Trophoblast cell (in vitro differentiated cells and primary cell): ENCODE measurements around the gene TOX4.

Source experiments
- DNase-seq, 2 donors: peaks; one replicate each; pipeline ENCODE4 v3.0.0-alpha.2; 2016
- H2AFZ ChIP-seq: 2 replicates; pipeline ENCODE4 v1.6.1; 2013; ENCODE audit warnings: low read length, moderate library complexity, mild to moderate bottlenecking; ENCODE audit not compliant: insufficient read depth, poor library complexity
- H2AK5ac ChIP-seq: 2 replicates; pipeline ENCODE4 v1.6.1; 2013; ENCODE audit warnings: mild to moderate bottlenecking, low read length
- H2BK120ac ChIP-seq: 2 replicates; pipeline ENCODE4 v1.6.1; 2013; ENCODE audit warnings: low read length, mild to moderate bottlenecking, moderate library complexity; ENCODE audit not compliant: insufficient read depth, poor library complexity
- H2BK12ac ChIP-seq: 2 replicates; pipeline ENCODE4 v1.6.1; 2013; ENCODE audit warnings: mild to moderate bottlenecking, low read length, moderate library complexity
- H2BK5ac ChIP-seq: 2 replicates; pipeline ENCODE4 v1.6.1; 2013; ENCODE audit warnings: low read length, low read depth, moderate library complexity, mild to moderate bottlenecking; ENCODE audit not compliant: poor library complexity
- H3K14ac ChIP-seq: 2 replicates; pipeline ENCODE4 v1.6.1; 2013; ENCODE audit warnings: mild to moderate bottlenecking, low read length
- H3K18ac ChIP-seq: 2 replicates; pipeline ENCODE4 v1.6.1; 2013; ENCODE audit warnings: mild to moderate bottlenecking, low read length
- H3K23ac ChIP-seq: 2 replicates; pipeline ENCODE4 v1.6.1; 2013; ENCODE audit warnings: low read length
- H3K27ac ChIP-seq: 2 replicates; pipeline ENCODE4 v1.5.1; 2013; ENCODE audit warnings: low read depth, mild to moderate bottlenecking, inconsistent platforms, low read length, moderate library complexity
- H3K27me3 ChIP-seq: 2 replicates; pipeline ENCODE4 v1.6.1; 2013; ENCODE audit warnings: inconsistent platforms, mild to moderate bottlenecking, low read length, moderate library complexity; ENCODE audit not compliant: insufficient read depth
- H3K36me3 ChIP-seq, 2 experiments: 1 replicate in 1 of 2; 2 replicates in 1 of 2; pipeline ENCODE4 v1.6.1; 2013; ENCODE audit warnings: low read length in 2 of 2, mild to moderate bottlenecking in 2 of 2, moderate library complexity in 1 of 2; ENCODE audit not compliant: insufficient read depth in 2 of 2, control insufficient read depth in 1 of 2
- H3K4ac ChIP-seq: 2 replicates; pipeline ENCODE4 v1.6.1; 2013; ENCODE audit warnings: low read depth, mild to moderate bottlenecking, low read length, moderate library complexity
- H3K4me1 ChIP-seq, 2 experiments: 1 replicate in 1 of 2; 2 replicates in 1 of 2; pipeline ENCODE4 v1.6.1; 2013; ENCODE audit warnings: low read length in 2 of 2, mild to moderate bottlenecking in 2 of 2, moderate library complexity in 1 of 2; ENCODE audit not compliant: insufficient read depth in 2 of 2, control insufficient read depth in 1 of 2
- H3K4me2 ChIP-seq: 2 replicates; pipeline ENCODE4 v1.6.1; 2013; ENCODE audit warnings: inconsistent platforms, mild to moderate bottlenecking, low read length, moderate library complexity
- H3K4me3 ChIP-seq: 2 replicates; pipeline ENCODE4 v1.5.1; 2013; ENCODE audit warnings: mild to moderate bottlenecking, low read depth, low read length, inconsistent platforms
- H3K79me1 ChIP-seq: one replicate; pipeline ENCODE4 v1.6.1; 2013; ENCODE audit warnings: low read length
- H3K79me2 ChIP-seq: 2 replicates; pipeline ENCODE4 v1.6.1; 2013; ENCODE audit warnings: low read length, mild to moderate bottlenecking; ENCODE audit not compliant: control insufficient read depth, insufficient read depth, poor library complexity
- H3K9ac ChIP-seq: 2 replicates; pipeline ENCODE4 v1.6.1; 2013; ENCODE audit warnings: mild to moderate bottlenecking, low read length
- H3K9me3 ChIP-seq: 2 replicates; pipeline ENCODE4 v1.6.1; 2013; ENCODE audit warnings: low read depth, mild to moderate bottlenecking, control low read depth, inconsistent platforms, low read length; ENCODE audit not compliant: insufficient read depth
- H4K12ac ChIP-seq: 2 replicates; pipeline ENCODE4 v1.6.1; 2013; ENCODE audit warnings: low read depth, mild to moderate bottlenecking, low read length, moderate library complexity
- H4K8ac ChIP-seq: 2 replicates; pipeline ENCODE4 v1.6.1; 2013; ENCODE audit warnings: low read depth, mild to moderate bottlenecking, low read length, moderate library complexity
- H4K91ac ChIP-seq: one replicate; pipeline ENCODE4 v1.6.1; 2013; ENCODE audit warnings: low read depth, mild to moderate bottlenecking, low read length, moderate library complexity
- WGBS: extraction: QIAGEN DNeasy Blood & Tissue Kit; methylation state at CpG from one replicate; pipeline ENCODE4 v1.1.7; 2013; ENCODE audit warnings: missing lambda C conversion rate; ENCODE audit not compliant: insufficient read length, insufficient coverage; ENCODE audit errors: extremely low coverage; 5-methylcytosine and 5-hydroxymethylcytosine counted together

TOX4 gene

DNA sequence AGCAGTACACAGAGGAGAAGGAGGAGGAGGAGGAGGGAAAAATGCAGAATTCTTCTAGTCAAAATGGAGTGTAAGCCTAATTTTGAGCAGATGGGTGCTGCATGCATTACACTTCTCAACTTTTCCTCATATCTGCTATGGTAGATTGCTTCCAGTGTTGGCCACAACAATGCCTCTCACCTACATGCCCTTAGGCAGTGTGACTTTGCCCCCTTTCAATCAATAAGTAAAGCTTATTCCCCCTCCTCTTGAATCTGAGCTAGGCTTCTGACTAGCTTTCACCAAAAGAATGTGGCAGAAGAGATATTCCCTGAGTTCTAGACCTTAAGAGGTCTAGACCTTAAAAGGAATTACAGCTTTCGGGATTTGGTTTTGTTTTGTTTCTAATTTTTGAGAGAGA, 37.3 kb downstream of the TOX4 start:
- Histone ChIP-seq H3K4me1 (peaks cover 0 to 2% of the 10 kb centered on the region in 2 experiments), H3K79me1 (peaks cover 10% of the 10 kb centered on the region), H4K12ac (no peak overlapping the region), H3K14ac (no peak overlapping the region), H3K9me3 (no peaks in the 10 kb centered on the region), H3K27me3 (no peaks in the 10 kb centered on the region), H2AFZ (no peak overlapping the region), H2BK120ac (no peak overlapping the region), H3K79me2 (peaks cover 8% of the 10 kb centered on the region), H3K9ac (no peak overlapping the region), H3K23ac (no peak overlapping the region), H2AK5ac (no peak overlapping the region), H3K4me3 (no peak overlapping the region), H2BK12ac (no peak overlapping the region), H3K4ac (no peak overlapping the region), H4K91ac (no peak overlapping the region), H3K36me3 (no peaks in the 10 kb centered on the region), H4K8ac (no peak overlapping the region), H3K18ac (no peak overlapping the region), H3K27ac (no peak overlapping the region), H2BK5ac (no peak overlapping the region), H3K4me2 (no peak overlapping the region)
- no peak for DNase-seq
- no CpG with 5 or more reads among the region's 1 CpG for WGBS

DNA sequence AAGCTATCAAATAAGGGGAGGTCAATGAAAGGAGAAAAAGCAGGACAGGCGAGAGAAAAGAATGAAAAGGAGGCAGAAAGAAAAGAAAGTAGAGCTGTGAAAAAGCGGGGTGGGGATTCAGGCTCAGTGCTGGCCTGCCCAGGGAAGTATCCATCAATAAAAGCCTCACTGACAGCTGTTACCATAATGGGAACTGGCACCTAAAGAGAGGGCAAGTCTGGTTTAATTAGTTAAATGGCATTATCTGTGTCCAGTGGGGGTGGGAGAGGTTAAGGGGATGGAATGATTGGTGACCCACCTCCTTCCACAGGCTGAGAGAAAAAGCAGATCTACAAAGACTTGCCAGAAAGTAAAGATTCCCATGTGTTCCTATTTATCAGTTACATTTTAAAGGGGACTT, 41.7 kb downstream of the TOX4 start:
- H3K4me1 ChIP-seq = no peaks in the 10 kb centered on the region

DNA sequence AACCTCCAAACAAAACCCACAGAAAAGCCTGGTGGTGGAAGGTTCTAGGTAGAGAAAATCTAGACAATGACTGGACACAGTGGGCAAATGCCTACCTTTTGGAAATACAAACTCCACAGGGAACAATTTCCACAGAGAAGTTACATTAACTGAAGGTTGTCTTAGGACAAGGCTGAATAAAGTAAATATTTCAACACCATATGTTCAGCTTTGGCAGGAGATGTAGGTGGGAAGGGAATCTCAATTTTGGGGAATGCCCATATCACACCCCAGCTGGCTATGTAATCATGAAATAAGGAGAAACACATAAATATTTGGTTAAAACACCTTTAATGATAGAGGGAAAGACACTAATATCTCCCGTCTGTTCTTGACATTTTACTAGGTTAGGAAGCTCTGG, 43.8 kb downstream of the TOX4 start:
- Histone ChIP-seq H3K27ac (no peak overlapping the region), H2BK12ac (no peak overlapping the region), H3K9ac (no peak overlapping the region), H4K12ac (no peak overlapping the region), H4K91ac (no peak overlapping the region), H3K36me3 (peaks cover 4 to 8% of the 10 kb centered on the region in 2 experiments), H2BK5ac (no peak overlapping the region), H3K14ac (no peak overlapping the region), H3K9me3 (peaks cover 1% of the 10 kb centered on the region), H2BK120ac (no peak overlapping the region), H3K4me1 (peaks cover 2 to 3% of the 10 kb centered on the region in 2 experiments), H3K23ac (no peak overlapping the region), H3K4me2 (no peak overlapping the region), H3K4me3 (no peak overlapping the region), H4K8ac (no peak overlapping the region), H2AK5ac (no peak overlapping the region), H3K79me2 (no peaks in the 10 kb centered on the region), H3K27me3 (no peaks in the 10 kb centered on the region), H3K4ac (no peak overlapping the region), H3K18ac (no peak overlapping the region), H3K79me1 (no peaks in the 10 kb centered on the region), H2AFZ (no peak overlapping the region)
- no CpG with 5 or more reads among the region's 1 CpG for WGBS
- DNase-seq = no peak

More for the DNA sequence above, 41.7 kb downstream of the TOX4 start:
- no peak overlapping the region for H3K4me2 ChIP-seq
- H3K36me3 ChIP-seq = no peaks in the 10 kb centered on the region
- H3K18ac ChIP-seq = no peak overlapping the region
- H4K12ac ChIP-seq = no peak overlapping the region
- no peak overlapping the region for H2AFZ ChIP-seq
- WGBS = no CpG with 5 or more reads among the region's 2 CpGs
- H3K4me3 ChIP-seq = no peak overlapping the region
- H3K79me1 ChIP-seq = no peaks in the 10 kb centered on the region
- no peak overlapping the region for H4K8ac ChIP-seq
- no peak overlapping the region for H4K91ac ChIP-seq
- H3K27ac ChIP-seq = no peak overlapping the region
- no peak overlapping the region for H3K23ac ChIP-seq
- H3K79me2 ChIP-seq = no peaks in the 10 kb centered on the region
- no peaks in the 10 kb centered on the region for H3K27me3 ChIP-seq
- H2AK5ac ChIP-seq = no peak overlapping the region
- H2BK12ac ChIP-seq = no peak overlapping the region
- no peak for DNase-seq
- H3K9ac ChIP-seq = no peak overlapping the region
- no peak overlapping the region for H2BK5ac ChIP-seq
- no peak overlapping the region for H2BK120ac ChIP-seq
- no peak overlapping the region for H3K4ac ChIP-seq
- no peaks in the 10 kb centered on the region for H3K9me3 ChIP-seq
- no peak overlapping the region for H3K14ac ChIP-seq

DNA sequence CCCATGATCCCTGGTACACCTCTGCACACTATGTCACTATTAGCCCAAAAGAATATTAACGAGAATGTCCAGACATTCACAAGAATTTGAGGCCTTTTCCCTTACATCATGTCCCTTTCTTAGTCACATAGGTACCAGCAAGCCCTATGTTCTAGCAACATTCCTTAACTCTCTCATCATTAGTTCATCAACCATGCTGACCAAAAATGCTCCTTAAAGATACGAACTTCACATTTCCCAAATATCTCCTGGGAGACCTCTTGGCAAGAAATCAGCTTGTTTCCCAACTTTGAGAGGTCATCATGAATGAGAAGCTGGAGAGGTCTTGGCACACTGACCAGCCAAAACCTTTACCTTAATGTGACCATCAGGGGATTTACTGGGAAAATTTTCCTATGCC, 44.5 kb downstream of the TOX4 start:
- WGBS = no CpG with 5 or more reads among the region's 2 CpGs
- peak; percentile 76 to 96 for DNase-seq
- peaks cover 2 to 3% of the 10 kb centered on the region in 2 experiments for H3K4me1 ChIP-seq

More for the DNA sequence above, 44.5 kb downstream of the TOX4 start:
- Histone ChIP-seq H3K79me1 (no peaks in the 10 kb centered on the region), H3K36me3 (peaks cover 4 to 8% of the 10 kb centered on the region in 2 experiments), H2AK5ac (no peak overlapping the region), H3K9ac (no peak overlapping the region), H2AFZ (no peak overlapping the region), H3K9me3 (peaks cover 1% of the 10 kb centered on the region), H3K79me2 (peaks cover 1% of the 10 kb centered on the region), H4K12ac (no peak overlapping the region), H2BK5ac (no peak overlapping the region), H4K8ac (no peak overlapping the region), H3K4me2 (no peak overlapping the region), H2BK12ac (no peak overlapping the region), H3K27ac (no peak overlapping the region), H3K14ac (no peak overlapping the region), H3K18ac (no peak overlapping the region), H3K27me3 (no peaks in the 10 kb centered on the region), H3K4ac (no peak overlapping the region), H3K4me3 (no peak overlapping the region), H2BK120ac (no peak overlapping the region), H3K23ac (no peak overlapping the region), H4K91ac (no peak overlapping the region)
